H9 (cell line): ENCODE measurements around the gene FAM81A. TPM values are rescaled to one million over a fixed set of nuclear protein-coding genes. Genes with fewer than 3 reads are reported as not detected.

ENCODE experiments used
- DNase-seq: peaks from one replicate; pipeline ENCODE4 v3.0.0-alpha.2; 2017
- H2AFZ ChIP-seq: one replicate; pipeline ENCODE4 v1.6.1; 2013; ENCODE audit warnings: mild to moderate bottlenecking, low read length, control low read depth, moderate library complexity
- H2AK5ac ChIP-seq: 2 replicates; pipeline ENCODE4 v1.6.1; 2013; ENCODE audit warnings: low read length, control low read depth, mixed read lengths; ENCODE audit not compliant: insufficient read length
- H2BK120ac ChIP-seq: one replicate; pipeline ENCODE4 v1.6.1; 2013; ENCODE audit warnings: low read depth, mild to moderate bottlenecking, low read length, control low read depth, inconsistent platforms; ENCODE audit not compliant: poor library complexity, severe bottlenecking
- H2BK12ac ChIP-seq: 2 replicates; pipeline ENCODE4 v1.6.1; 2013; ENCODE audit warnings: low read length, control low read depth, mixed read lengths, low read depth; ENCODE audit not compliant: insufficient read length
- H2BK15ac ChIP-seq: 2 replicates; pipeline ENCODE4 v1.6.1; 2013; ENCODE audit warnings: low read depth, low read length, control low read depth
- H2BK20ac ChIP-seq: one replicate; pipeline ENCODE4 v1.6.1; 2013; ENCODE audit warnings: low read depth, mild to moderate bottlenecking, low read length, control low read depth, inconsistent platforms; ENCODE audit not compliant: poor library complexity, severe bottlenecking
- H2BK5ac ChIP-seq: 2 replicates; pipeline ENCODE4 v1.6.1; 2013; ENCODE audit warnings: low read length, control low read depth, mixed read lengths; ENCODE audit not compliant: insufficient read length
- H3K14ac ChIP-seq: 2 replicates; pipeline ENCODE4 v1.6.1; 2013; ENCODE audit warnings: low read length, control low read depth; ENCODE audit not compliant: insufficient read depth
- H3K18ac ChIP-seq: 2 replicates; pipeline ENCODE4 v1.6.1; 2013; ENCODE audit warnings: low read depth, mild to moderate bottlenecking, mixed read lengths, low read length, control low read depth; ENCODE audit not compliant: insufficient read length
- H3K23ac ChIP-seq: 2 replicates; pipeline ENCODE4 v1.6.1; 2013; ENCODE audit warnings: low read length, control low read depth, mixed read lengths, low read depth; ENCODE audit not compliant: insufficient read length
- H3K23me2 ChIP-seq: 2 replicates; pipeline ENCODE4 v1.6.1; 2013; ENCODE audit warnings: low read depth, mild to moderate bottlenecking, mixed read lengths, low read length, control low read depth; ENCODE audit not compliant: insufficient read length, poor library complexity, severe bottlenecking
- H3K27ac ChIP-seq: 2 replicates; pipeline ENCODE4 v1.5.1; 2013; ENCODE audit warnings: low read length, control low read depth, mixed read lengths, low read depth; ENCODE audit not compliant: insufficient read length
- H3K27me3 ChIP-seq: 2 replicates; pipeline ENCODE4 v1.6.1; 2013; ENCODE audit warnings: low read length, control low read depth, inconsistent platforms; ENCODE audit not compliant: insufficient read depth
- H3K4ac ChIP-seq: 2 replicates; pipeline ENCODE4 v1.6.1; 2013; ENCODE audit warnings: low read depth, mild to moderate bottlenecking, control low read depth, inconsistent platforms, low read length, moderate library complexity
- H3K4me1 ChIP-seq: 2 replicates; pipeline ENCODE4 v1.6.1; 2013; ENCODE audit warnings: low read length, control low read depth, inconsistent platforms; ENCODE audit not compliant: insufficient read depth
- H3K4me2 ChIP-seq: 2 replicates; pipeline ENCODE4 v1.6.1; 2013; ENCODE audit warnings: low read length, control low read depth, mixed read lengths; ENCODE audit not compliant: insufficient read length, insufficient read depth
- H3K56ac ChIP-seq: 2 replicates; pipeline ENCODE4 v1.6.1; 2013; ENCODE audit warnings: low read depth, mild to moderate bottlenecking, mixed read lengths, low read length, control low read depth; ENCODE audit not compliant: insufficient read length
- H3K79me1 ChIP-seq: 2 replicates; pipeline ENCODE4 v1.6.1; 2013; ENCODE audit warnings: low read depth, mild to moderate bottlenecking, moderate library complexity, low read length, control low read depth, inconsistent platforms; ENCODE audit not compliant: insufficient read depth, poor library complexity, severe bottlenecking
- H3K79me2 ChIP-seq: 2 replicates; pipeline ENCODE4 v1.6.1; 2013; ENCODE audit warnings: low read length, control low read depth, inconsistent platforms; ENCODE audit not compliant: insufficient read depth
- H3K9ac ChIP-seq: 2 replicates; pipeline ENCODE4 v1.6.1; 2013; ENCODE audit warnings: low read length, control low read depth, mixed read lengths; ENCODE audit not compliant: insufficient read length; ENCODE audit errors: extremely low read depth
- H3K9me3 ChIP-seq: one replicate; pipeline ENCODE4 v1.6.1; 2013; ENCODE audit warnings: low read depth, low read length, inconsistent platforms; ENCODE audit not compliant: control insufficient read depth
- H3T11ph ChIP-seq: one replicate; pipeline ENCODE4 v1.6.1; 2013; ENCODE audit warnings: mild to moderate bottlenecking, low read length, control low read depth, inconsistent platforms
- H4K20me1 ChIP-seq: one replicate; pipeline ENCODE4 v1.6.1; 2013; ENCODE audit not compliant: control insufficient read depth, insufficient read length, insufficient read depth
- H4K5ac ChIP-seq: 2 replicates; pipeline ENCODE4 v1.6.1; 2013; ENCODE audit warnings: low read depth, mild to moderate bottlenecking, mixed read lengths, low read length, control low read depth; ENCODE audit not compliant: insufficient read length
- H4K8ac ChIP-seq: replicated peaks from 2 replicates; pipeline ENCODE4 v1.6.1; 2013; ENCODE audit warnings: low read length, control low read depth, mixed read lengths, low read depth; ENCODE audit not compliant: insufficient read length
- H4K91ac ChIP-seq: 2 replicates; pipeline ENCODE4 v1.6.1; 2013; ENCODE audit warnings: low read depth, mild to moderate bottlenecking, moderate library complexity, mixed read lengths, low read length, control low read depth; ENCODE audit not compliant: insufficient read length
- H3K27ac Mint-ChIP-seq, 3 experiments: 2 replicates in 2 of 3; 3 replicates in 1 of 3; pipeline ENCODE4 v1.8.0; 2020 to 2021; ENCODE audit warnings: mixed read lengths in 3 of 3, mild to moderate bottlenecking in 1 of 3, moderate library complexity in 1 of 3
- H3K27me3 Mint-ChIP-seq: 2 replicates; pipeline ENCODE4 v1.8.0; 2021; ENCODE audit warnings: low read depth, mild to moderate bottlenecking, moderate library complexity, mixed read lengths
- H3K36me3 Mint-ChIP-seq, 3 experiments: 2 replicates in 2 of 3; 3 replicates in 1 of 3; pipeline ENCODE4 v1.8.0; 2020 to 2021; ENCODE audit warnings: low read depth in 3 of 3, mixed read lengths in 3 of 3; ENCODE audit not compliant: insufficient read depth in 1 of 3
- H3K4me1 Mint-ChIP-seq, 2 experiments: 2 replicates each; pipeline ENCODE4 v1.8.0; 2020; ENCODE audit warnings: mixed read lengths in 2 of 2
- H3K4me3 Mint-ChIP-seq, 2 experiments: 2 replicates in 1 of 2; 3 replicates in 1 of 2; pipeline ENCODE4 v1.8.0; 2020 to 2021; ENCODE audit warnings: mild to moderate bottlenecking in 2 of 2, mixed read lengths in 2 of 2, moderate library complexity in 1 of 2
- H3K9me3 Mint-ChIP-seq, 2 experiments: 2 replicates in 1 of 2; 3 replicates in 1 of 2; pipeline ENCODE4 v1.8.0; 2020; ENCODE audit warnings: mild to moderate bottlenecking in 2 of 2, mixed read lengths in 2 of 2, moderate library complexity in 1 of 2
- CTCF ChIP-seq: fragments of 200-600 bp; sonication (generic); conservative IDR thresholded peaks from 3 replicates; pipeline ENCODE4 v1.8.0; 2021; ENCODE audit warnings: antibody characterized with exemption, mild to moderate bottlenecking
- WGBS: extraction: QIAGEN DNeasy Blood & Tissue Kit; methylation state at CpG from one replicate; pipeline ENCODE4 v1.1.7; 2013; ENCODE audit warnings: missing lambda C conversion rate, low lambda C conversion rate, mixed read lengths; ENCODE audit not compliant: insufficient read length; ENCODE audit errors: extremely low coverage; 5-methylcytosine and 5-hydroxymethylcytosine counted together
- total RNA-seq: library from RNA; stranded (reverse); gene quantifications from 2 replicates; pipeline ENCODE4 v1.2.1, GENCODE V29; 2021

Gene FAM81A
- total RNA-seq, 1 experiment from 2014 or later = 1.7 TPM

- Histone ChIP-seq H3K9me3 (no peaks in the 10 kb centered on the region), H2BK120ac (no peak overlapping the region), H4K91ac (no peak overlapping the region), H3K56ac (no peak overlapping the region), H2BK5ac (no peak overlapping the region), H3K4me2 (no peak overlapping the region), H2BK15ac (no peak overlapping the region), H2BK12ac (no peak overlapping the region), H3K9ac (no peak overlapping the region), H3K23me2 (no peaks in the 10 kb centered on the region), H3T11ph (no peak overlapping the region), H2BK20ac (no peak overlapping the region), H2AK5ac (no peak overlapping the region), H4K8ac (no peak overlapping the region), H3K79me2 (no peaks in the 10 kb centered on the region), H3K27ac (no peak overlapping the region), H3K4me1 (peaks cover 3% of the 10 kb centered on the region; the same call in 1 of the 2 replicates), H3K14ac (no peak overlapping the region), H2AFZ (no peak overlapping the region), H4K20me1 (no peaks in the 10 kb centered on the region), H3K23ac (no peak overlapping the region), H3K18ac (no peak overlapping the region), H4K5ac (no peak overlapping the region), H3K27me3 (no peaks in the 10 kb centered on the region), H3K79me1 (no peaks in the 10 kb centered on the region), H3K4ac (no peak overlapping the region)
- no peaks in the 10 kb centered on the region for H3K9me3 Mint-ChIP-seq
- no CpG with 5 or more reads among the region's 2 CpGs for WGBS
- H3K4me3 Mint-ChIP-seq = no peak overlapping the region
- H3K27ac Mint-ChIP-seq = no peak overlapping the region; a peak in 1 of 7 replicates
- peaks cover 7% of the 10 kb centered on the region in 2 experiments; a peak in 3 of 4 replicates for H3K4me1 Mint-ChIP-seq
- no peak for DNase-seq
- no peak for TF ChIP-seq CTCF
- H3K36me3 Mint-ChIP-seq = no peaks in the 10 kb centered on the region
- no peaks in the 10 kb centered on the region; the same call in 1 of the 2 replicates for H3K27me3 Mint-ChIP-seq
These were observed 15.7 kb downstream of the FAM81A start for GRCh38 chr15:59453474-59454215.
